ENCODE measurements around the gene SPIN2A. TPM values are rescaled to one million over a fixed set of nuclear protein-coding genes. Genes with fewer than 3 reads are reported as not detected.

The SPIN2A gene
- total and polyA plus RNA-seq, 2 of the 13 experiments (the other 11 are each of a cell fraction or from before 2014, with no cell fraction given), result 0.44 to 0.60 TPM

Other genes starting within 250 kb of the SPIN2A start
- gene SPIN3, start 141.9 kb downstream of the SPIN2A start, total RNA-seq (2016; rRNA removed; fragmentation: Illumina TruSeq; extraction: Trizol), result 5.2 and 8.4 TPM in 2 replicates
- 8.8 TPM in 2 replicates for gene SPIN3, start 141.9 kb downstream of the SPIN2A start, polyA plus RNA-seq (2011; rRNA removed)
- 8.7 and 10.4 TPM in 2 replicates for gene SPIN2B, start 15.8 kb downstream of the SPIN2A start, total RNA-seq (2016; rRNA removed; fragmentation: Illumina TruSeq; extraction: Trizol)
- 5.5 and 7.9 TPM in 2 replicates for gene SPIN2B, start 15.8 kb downstream of the SPIN2A start, polyA plus RNA-seq (2011; rRNA removed)
- 3.3 TPM in 2 replicates for gene FAAH2, start 149.3 kb upstream of the SPIN2A start, total RNA-seq (2016; rRNA removed; fragmentation: Illumina TruSeq; extraction: Trizol)
- gene FAAH2, start 149.3 kb upstream of the SPIN2A start, polyA plus RNA-seq (2011; rRNA removed), result 1.6 and 2.1 TPM in 2 replicates